K562 (cell line): ENCODE results near the gene EPX. TPM values are rescaled to one million over a fixed set of nuclear protein-coding genes. Genes with fewer than 3 reads are reported as not detected.

ENCODE experiments used
- ATAC-seq: fragments of 200-7000 bp; cut with Tn5 transposase; 3 replicates; pipeline ENCODE4 v1.9.1; 2020; ENCODE audit warnings: moderate library complexity
- BruUV-seq: library from RNA; stranded (reverse); fragments of 400-500 nt; replicated peaks from 2 replicates; lab custom pipeline; 2021; lab: Mats Ljungman, UMichigan
- CTCF ChIA-PET: fragments of 300-600 bp; formaldehyde crosslinking; extraction: SDS; loops from one replicate; lab custom pipeline; 2021; ENCODE audit warnings: low intra/inter-chr PET ratio; lab: Yijun Ruan, JAX
- POLR2A ChIA-PET: fragments of 300-600, 350-650 bp; sonication (Branson Sonifier 250); formaldehyde crosslinking; extraction: SDS; loops from one replicate; lab custom pipeline; 2021; ENCODE audit warnings: antibody characterized with exemption, inconsistent platforms; lab: Yijun Ruan, JAX
- DNase-seq, 4 experiments: peaks; one replicate each; pipeline versions ENCODE4 v3.0.0 to v3.0.0-alpha.2; 2011 to 2018; ENCODE audit warnings: low spot score in 3 of 4, mixed read lengths in 3 of 4; ENCODE audit errors: extremely low read depth in 1 of 4
- FAIRE-seq: peaks from 2 replicates; lab custom pipeline; 2011; peaks lifted over from hg19 to GRCh38; lab: Jason Lieb, UNC
- H2AFZ ChIP-seq: 2 replicates; pipeline ENCODE4 v1.6.0; 2011; ENCODE audit warnings: low read depth, low read length, control low read depth, inconsistent platforms
- H3K27ac ChIP-seq: fragments of 200-600 bp; 3 replicates; pipeline ENCODE4 v1.8.0; 2011; ENCODE audit warnings: low read depth, mild to moderate bottlenecking, control low read depth, inconsistent platforms, low read length, moderate library complexity, mixed read lengths; ENCODE audit errors: extremely low read depth
- H3K27me3 ChIP-seq, 2 experiments: fragments of 300-600 bp in 1 of 2; 2 replicates in 1 of 2; 3 replicates in 1 of 2; pipeline versions ENCODE4 v1.6.0 to v1.8.0; 2011; ENCODE audit warnings: inconsistent platforms in 2 of 2, low read length in 2 of 2, mild to moderate bottlenecking in 1 of 2, mixed read lengths in 1 of 2, moderate library complexity in 1 of 2; ENCODE audit not compliant: control insufficient read depth in 2 of 2, insufficient read depth in 2 of 2
- H3K36me3 ChIP-seq: fragments of 300-600 bp; 3 replicates; pipeline ENCODE4 v1.8.0; 2011; ENCODE audit warnings: mild to moderate bottlenecking, low read length, inconsistent platforms; ENCODE audit not compliant: control insufficient read depth, insufficient read depth
- H3K4me1 ChIP-seq, 2 experiments: fragments of 200-600 bp in 1 of 2; replicated peaks in 1 of 2; 2 replicates in 1 of 2; 3 replicates in 1 of 2; pipeline versions ENCODE4 v1.5.1 to v1.8.0; 2011; ENCODE audit warnings: inconsistent platforms in 2 of 2, low read length in 2 of 2, mild to moderate bottlenecking in 1 of 2, mixed read lengths in 1 of 2, moderate library complexity in 1 of 2; ENCODE audit not compliant: control insufficient read depth in 2 of 2, insufficient read depth in 2 of 2
- H3K4me2 ChIP-seq: 2 replicates; pipeline ENCODE4 v1.6.1; 2011; ENCODE audit warnings: low read length, control low read depth, inconsistent platforms, mixed read lengths; ENCODE audit not compliant: insufficient read depth
- H3K4me3 ChIP-seq: fragments of 200-600 bp; sonication (generic), shearing (Covaris generic); 2 replicates; pipeline ENCODE4 v1.5.1; 2016; ENCODE audit warnings: control low read depth, inconsistent platforms
- H3K79me2 ChIP-seq: fragments of 200-600 bp; 3 replicates; pipeline ENCODE4 v1.8.0; 2011; ENCODE audit warnings: low read length, inconsistent platforms; ENCODE audit not compliant: control insufficient read depth, insufficient read depth
- H3K9ac ChIP-seq, 2 experiments: 2 replicates each; pipeline versions ENCODE4 v1.6.0 to v1.6.1; 2011; ENCODE audit warnings: low read depth in 2 of 2, low read length in 2 of 2, control low read depth in 1 of 2, inconsistent platforms in 1 of 2, mild to moderate bottlenecking in 1 of 2, mixed read lengths in 1 of 2; ENCODE audit not compliant: insufficient read depth in 1 of 2
- H3K9me1 ChIP-seq: one replicate; pipeline ENCODE4 v1.6.0; 2011; ENCODE audit warnings: inconsistent platforms, mild to moderate bottlenecking, low read length, moderate library complexity; ENCODE audit not compliant: control insufficient read depth, insufficient read depth
- H3K9me3 ChIP-seq: replicated peaks from 2 replicates; pipeline ENCODE4 v1.5.1; 2011; ENCODE audit warnings: low read depth, low read length, inconsistent platforms; ENCODE audit not compliant: control insufficient read depth, insufficient read depth
- H4K20me1 ChIP-seq: replicated peaks from 2 replicates; pipeline ENCODE4 v1.6.1; 2011; ENCODE audit warnings: low read length, inconsistent platforms, mixed read lengths; ENCODE audit not compliant: control insufficient read depth, insufficient read depth
- ATF1 ChIP-seq, 2 experiments: fragments of 450-650 bp in 1 of 2; IDR thresholded peaks; 2 replicates each; pipeline ENCODE4 v1.6.1; 2016; ENCODE audit warnings: missing compliant biosample characterization in 1 of 2, missing genetic modification characterization in 1 of 2
- CTCF ChIP-seq, 3 experiments: IDR thresholded peaks in 2 of 3; conservative IDR thresholded peaks in 1 of 3; 2 replicates each; pipeline ENCODE4 v1.5.1; 2011 to 2012; ENCODE audit warnings: low read length in 3 of 3, mild to moderate bottlenecking in 3 of 3, control low read depth in 2 of 3, improper control_type of control experiment in 1 of 3, inconsistent platforms in 1 of 3, low read depth in 1 of 3, mixed read lengths in 1 of 3, moderate library complexity in 1 of 3; ENCODE audit not compliant: insufficient read depth in 2 of 3
- EP400 ChIP-seq: fragments of 450-650 bp; IDR thresholded peaks from 2 replicates; pipeline ENCODE4 v1.6.1; 2017; ENCODE audit warnings: antibody characterized with exemption, mild to moderate bottlenecking, moderate library complexity
- MCM7 ChIP-seq, 2 experiments: fragments of 450-650 bp; IDR thresholded peaks; 2 replicates each; pipeline ENCODE4 v1.6.1; 2016 to 2018
- NCOA2 ChIP-seq, 2 experiments: fragments of 450-650 bp; IDR thresholded peaks; 2 replicates each; pipeline ENCODE4 v1.6.1; 2018; ENCODE audit warnings: mild to moderate bottlenecking in 2 of 2, moderate library complexity in 1 of 2; ENCODE audit not compliant: partially characterized antibody in 2 of 2
- POLR3A ChIP-seq: IDR thresholded peaks from 2 replicates; pipeline ENCODE4 v1.6.1; 2011; ENCODE audit warnings: borderline replicate concordance, mild to moderate bottlenecking, moderate library complexity; ENCODE audit not compliant: insufficient read length, insufficient read depth; ENCODE audit errors: extremely low read depth
- RAD21 ChIP-seq, 2 experiments: fragments of 250-450 bp in 1 of 2; fragments of 450-650 bp in 1 of 2; sonication (Bioruptor Pico) in 1 of 2; formaldehyde crosslinking in 1 of 2; IDR thresholded peaks in 1 of 2; conservative IDR thresholded peaks in 1 of 2; 2 replicates each; pipeline versions ENCODE4 v1.4.0 to v1.8.0; 2020 to 2022; ENCODE audit warnings: mild to moderate bottlenecking in 2 of 2, moderate library complexity in 1 of 2
- TSC22D4 ChIP-seq: fragments of 450-650 bp; IDR thresholded peaks from 2 replicates; pipeline ENCODE4 v1.6.1; 2016; ENCODE audit warnings: missing genetic modification characterization, missing biosample characterization, control low read depth
- WGBS: fragments of 100-300 bp; shearing (Covaris generic); methylation state at CpG from one replicate; pipeline ENCODE4 v1.1.6; 2016; ENCODE audit warnings: low coverage, mixed read lengths; ENCODE audit not compliant: insufficient coverage; ENCODE audit errors: missing lambda C conversion rate; 5-methylcytosine and 5-hydroxymethylcytosine counted together
- in situ Hi-C: fragments of 300-500 bp; cut with MboI; formaldehyde crosslinking; loops from 4 replicates; pipeline ENCODE4 v1.15.0; 2018; ENCODE audit warnings: inconsistent platforms, mixed read lengths
- intact Hi-C: fragments of 100-400 bp; cut with micrococcal nuclease; formaldehyde crosslinking; loops from 2 replicates; pipeline ENCODE4 v1.14.2; 2022
- polyA plus RNA-seq, 8 experiments: library from polyadenylated mRNA; depleted of rRNA in 4 of 8; stranded (reverse) in 5 of 8; unstranded in 3 of 8; fragments of >200 nt; fragmentation: Nextera tagmentation in 2 of 8; fragmentation: Illumina TruSeq in 1 of 8; extraction: Ambion mirVana in 2 of 8; extraction: Trizol in 1 of 8; gene quantifications; 2 replicates each; pipeline versions ENCODE4 v1.2.1 to v1.2.3, GENCODE V29; 2011 to 2014; ENCODE audit warnings: inconsistent platforms in 1 of 8, missing spikeins in 1 of 8
- total RNA-seq, 7 experiments: library from RNA; depleted of rRNA in 6 of 7; stranded (reverse); fragments of >200 nt in 6 of 7; fragmentation: Illumina TruSeq in 2 of 7; extraction: Trizol in 2 of 7; gene quantifications; 2 replicates each; pipeline versions ENCODE4 v1.2.1 to v1.2.3, GENCODE V29; 2011 to 2021; ENCODE audit warnings: low replicate concordance in 1 of 7
- TF ChIP-seq, protein P1 (sequence below): sonication (generic); formaldehyde crosslinking; IDR thresholded peaks from 2 replicates; pipeline ENCODE4 v1.8.1; 2023; ENCODE audit warnings: mild to moderate bottlenecking, missing genetic modification reagents

EPX gene
- total and polyA plus RNA-seq, 9 of the 15 experiments (the other 6 are each of a cell fraction or from before 2014, with no cell fraction given): 0.07 to 0.33 (median 0.19) TPM; not detected in 3

DNA sequence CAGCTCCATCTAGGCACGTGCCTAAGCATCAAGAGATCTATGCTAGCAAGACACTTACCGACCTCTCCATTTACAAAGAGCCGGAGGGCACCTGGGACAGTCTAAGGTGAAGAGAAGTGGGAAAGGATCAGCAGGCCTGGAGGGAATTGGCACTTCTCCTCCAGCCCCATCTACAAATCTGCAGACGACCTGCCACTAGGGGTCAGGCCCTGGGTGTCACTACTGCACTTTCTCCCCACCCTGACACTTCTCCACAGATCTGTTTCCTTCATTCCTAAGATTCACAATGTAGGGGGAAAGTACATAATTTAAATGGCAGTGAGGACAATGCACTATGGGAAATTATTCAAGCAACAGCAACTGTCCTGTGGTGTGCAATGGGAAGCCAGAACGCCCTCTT, 18.4 kb downstream of the EPX start:
- Histone ChIP-seq H3K4me2 (no peak overlapping the region), H3K9ac (no peak overlapping the region), H3K27ac (no peak overlapping the region), H3K9me3 (no peaks in the 10 kb centered on the region), H3K36me3 (peaks cover 71% of the 10 kb centered on the region; the same call in 2 of the 3 replicates), H3K27me3 (no peaks in the 10 kb centered on the region), H3K4me1 (no peaks in the 10 kb centered on the region; a peak in 1 of 5 replicates), H4K20me1 (no peaks in the 10 kb centered on the region), H3K9me1 (no peaks in the 10 kb centered on the region), H3K79me2 (no peaks in the 10 kb centered on the region), H3K4me3 (no peak overlapping the region), H2AFZ (no peak overlapping the region)
- intact Hi-C loops: no loop called here
- FAIRE-seq (peak; percentile 59), DNase-seq (peak in 2 of 4 experiments; percentile 26 to 41), ATAC-seq (peak; percentile 54; the same call in 2 of the 3 replicates)
- in situ Hi-C loops: no loop called here
- POLR2A ChIA-PET: no interaction called here
- WGBS: 62% methylated on average over 5 of the region's 5 CpGs
- CTCF ChIA-PET: interaction anchor here (0.7 kb wide), 1 partner anchor 236 kb away, joined by 3 read pairs; no protein-coding TSS in a partner anchor
- BruUV-seq: no TSS peak
- TF ChIP-seq TSC22D4: no peak
- TF ChIP-seq RAD21 (CRISPR knock-in tag; conservative IDR thresholded peaks at IDR 0.05 in 1 of 2, IDR thresholded peaks at IDR 0.05 in 1 of 2): peak in 1 of 2 experiments; percentile 23; a peak in 1 of 4 replicates
- TF ChIP-seq ATF1 (CRISPR knock-in tag; IDR thresholded peaks at IDR 0.05): no peak
- no peak for TF ChIP-seq ATF1 (tag; IDR thresholded peaks at IDR 0.05)
- TF ChIP-seq, protein P1, sequence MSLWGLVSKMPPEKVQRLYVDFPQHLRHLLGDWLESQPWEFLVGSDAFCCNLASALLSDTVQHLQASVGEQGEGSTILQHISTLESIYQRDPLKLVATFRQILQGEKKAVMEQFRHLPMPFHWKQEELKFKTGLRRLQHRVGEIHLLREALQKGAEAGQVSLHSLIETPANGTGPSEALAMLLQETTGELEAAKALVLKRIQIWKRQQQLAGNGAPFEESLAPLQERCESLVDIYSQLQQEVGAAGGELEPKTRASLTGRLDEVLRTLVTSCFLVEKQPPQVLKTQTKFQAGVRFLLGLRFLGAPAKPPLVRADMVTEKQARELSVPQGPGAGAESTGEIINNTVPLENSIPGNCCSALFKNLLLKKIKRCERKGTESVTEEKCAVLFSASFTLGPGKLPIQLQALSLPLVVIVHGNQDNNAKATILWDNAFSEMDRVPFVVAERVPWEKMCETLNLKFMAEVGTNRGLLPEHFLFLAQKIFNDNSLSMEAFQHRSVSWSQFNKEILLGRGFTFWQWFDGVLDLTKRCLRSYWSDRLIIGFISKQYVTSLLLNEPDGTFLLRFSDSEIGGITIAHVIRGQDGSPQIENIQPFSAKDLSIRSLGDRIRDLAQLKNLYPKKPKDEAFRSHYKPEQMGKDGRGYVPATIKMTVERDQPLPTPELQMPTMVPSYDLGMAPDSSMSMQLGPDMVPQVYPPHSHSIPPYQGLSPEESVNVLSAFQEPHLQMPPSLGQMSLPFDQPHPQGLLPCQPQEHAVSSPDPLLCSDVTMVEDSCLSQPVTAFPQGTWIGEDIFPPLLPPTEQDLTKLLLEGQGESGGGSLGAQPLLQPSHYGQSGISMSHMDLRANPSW (CRISPR knock-in tag): no peak
- no peak for TF ChIP-seq MCM7 (IDR thresholded peaks at IDR 0.05)
- peak; percentile 35 to 58 (median 51); a peak in 5 of 6 replicates for TF ChIP-seq CTCF (IDR thresholded peaks at IDR 0.05 in 2 of 3, conservative IDR thresholded peaks at IDR 0.05 in 1 of 3; ENCODE audit: insufficient read depth in 2 of 3, low read depth in 1 of 3, low read length in 3 of 3)
- no peak for TF ChIP-seq EP400
- no peak for TF ChIP-seq NCOA2 (IDR thresholded peaks at IDR 0.05; ENCODE audit: partially characterized antibody in 2 of 2)
- no peak for TF ChIP-seq POLR3A
